ENCODE data around the gene PIP5KL1. TPM values are rescaled to one million over a fixed set of nuclear protein-coding genes. Genes with fewer than 3 reads are reported as not detected.

Gene PIP5KL1
- polyA plus RNA-seq, 1 donor (not counting 4 experiments of a cell fraction or from before 2014, with no cell fraction given) = 4.4 TPM

- Histone ChIP-seq H3K4me3 (ENCODE audit: control insufficient read depth in 2 of 3, extremely low read depth in 1 of 3, insufficient read depth in 2 of 3, low read depth in 1 of 3, low read length in 3 of 3) (no peak overlapping the region), H3K27ac (ENCODE audit: control insufficient read depth, insufficient read depth, low read length) (no peak overlapping the region), H3K4me1 (ENCODE audit: control insufficient read depth, extremely low read depth, insufficient read depth, low read length) (peaks cover 5% of the 10 kb centered on the region), H3K9me1 (ENCODE audit: control insufficient read depth, extremely low read depth, insufficient read depth, low read length) (no peaks in the 10 kb centered on the region), H4K20me1 (ENCODE audit: control insufficient read depth, extremely low read depth, insufficient read depth, low read length) (no peaks in the 10 kb centered on the region), H3K79me2 (ENCODE audit: control insufficient read depth, insufficient read depth, low read length) (no peaks in the 10 kb centered on the region), H3K4me2 (ENCODE audit: control insufficient read depth, extremely low read depth, insufficient read depth, low read depth, low read length) (no peak overlapping the region), H3K27me3 (ENCODE audit: control insufficient read depth, extremely low read depth, insufficient read depth, low read length) (no peaks in the 10 kb centered on the region), H3K9ac (ENCODE audit: control insufficient read depth, extremely low read depth, insufficient read depth, low read length) (no peak overlapping the region), H3K36me3 (ENCODE audit: control insufficient read depth in 2 of 2, extremely low read depth in 1 of 2, insufficient read depth in 2 of 2, low read length in 2 of 2) (no peaks in the 10 kb centered on the region), H3K9me3 (ENCODE audit: control insufficient read depth, low read depth, low read length) (no peaks in the 10 kb centered on the region), H2AFZ (ENCODE audit: control insufficient read depth, low read length) (no peak overlapping the region)
- no peak for DNase-seq (ENCODE audit: low read depth, low spot score)
- dilution Hi-C loops (cut with MboI; ENCODE audit: extremely low pct_ligation_motif_present, low sequenced_read_pairs) = no loop called here
- FAIRE-seq = no peak
- no peak for TF ChIP-seq EZH2 (IDR thresholded peaks at IDR 0.05; ENCODE audit: low read length)
- TF ChIP-seq, protein P1, sequence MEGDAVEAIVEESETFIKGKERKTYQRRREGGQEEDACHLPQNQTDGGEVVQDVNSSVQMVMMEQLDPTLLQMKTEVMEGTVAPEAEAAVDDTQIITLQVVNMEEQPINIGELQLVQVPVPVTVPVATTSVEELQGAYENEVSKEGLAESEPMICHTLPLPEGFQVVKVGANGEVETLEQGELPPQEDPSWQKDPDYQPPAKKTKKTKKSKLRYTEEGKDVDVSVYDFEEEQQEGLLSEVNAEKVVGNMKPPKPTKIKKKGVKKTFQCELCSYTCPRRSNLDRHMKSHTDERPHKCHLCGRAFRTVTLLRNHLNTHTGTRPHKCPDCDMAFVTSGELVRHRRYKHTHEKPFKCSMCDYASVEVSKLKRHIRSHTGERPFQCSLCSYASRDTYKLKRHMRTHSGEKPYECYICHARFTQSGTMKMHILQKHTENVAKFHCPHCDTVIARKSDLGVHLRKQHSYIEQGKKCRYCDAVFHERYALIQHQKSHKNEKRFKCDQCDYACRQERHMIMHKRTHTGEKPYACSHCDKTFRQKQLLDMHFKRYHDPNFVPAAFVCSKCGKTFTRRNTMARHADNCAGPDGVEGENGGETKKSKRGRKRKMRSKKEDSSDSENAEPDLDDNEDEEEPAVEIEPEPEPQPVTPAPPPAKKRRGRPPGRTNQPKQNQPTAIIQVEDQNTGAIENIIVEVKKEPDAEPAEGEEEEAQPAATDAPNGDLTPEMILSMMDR (optimal IDR thresholded peaks at IDR 0.05 in 1 of 3, IDR thresholded peaks at IDR 0.05 in 1 of 3, conservative IDR thresholded peaks at IDR 0.05 in 1 of 3; ENCODE audit: extremely low read depth in 1 of 3, insufficient read depth in 2 of 3, low read length in 3 of 3) = no peak
Observed at GRCh38 chr9:127903557-127904475, 26.8 kb downstream of the PIP5KL1 start.

GRCh38 chr9:127899128-127899943 is 31.2 kb downstream of the PIP5KL1 start, which contains the start of gene ST6GALNAC6:
ST6GALNAC6 (minus strand) TSS chr9:127899603; CDS start chr9:127897981, 1,622 bp downstream.
- Histone ChIP-seq H2AFZ (ENCODE audit: control insufficient read depth, low read length) (peak within 1 kb of the TSS; percentile 94), H3K27me3 (ENCODE audit: control insufficient read depth, extremely low read depth, insufficient read depth, low read length) (no peaks in the 10 kb centered on the region), H3K4me2 (ENCODE audit: control insufficient read depth, extremely low read depth, insufficient read depth, low read depth, low read length) (peak within 1 kb of the TSS; percentile 91), H3K9me1 (ENCODE audit: control insufficient read depth, extremely low read depth, insufficient read depth, low read length) (no peaks in the 10 kb centered on the region), H3K9me3 (ENCODE audit: control insufficient read depth, low read depth, low read length) (peaks cover 1% of the 10 kb centered on the region), H4K20me1 (ENCODE audit: control insufficient read depth, extremely low read depth, insufficient read depth, low read length) (no peaks in the 10 kb centered on the region), H3K36me3 (ENCODE audit: control insufficient read depth in 2 of 2, extremely low read depth in 1 of 2, insufficient read depth in 2 of 2, low read length in 2 of 2) (peaks cover 10 to 13% of the 10 kb centered on the region in 2 experiments), H3K4me3 (ENCODE audit: control insufficient read depth in 2 of 3, extremely low read depth in 1 of 3, insufficient read depth in 2 of 3, low read depth in 1 of 3, low read length in 3 of 3) (peak within 1 kb of the TSS; percentile 79 to 83 (median 80)), H3K79me2 (ENCODE audit: control insufficient read depth, insufficient read depth, low read length) (peaks cover 2% of the 10 kb centered on the region), H3K9ac (ENCODE audit: control insufficient read depth, extremely low read depth, insufficient read depth, low read length) (peak within 1 kb of the TSS; percentile 81), H3K4me1 (ENCODE audit: control insufficient read depth, extremely low read depth, insufficient read depth, low read length) (peaks cover 8% of the 10 kb centered on the region), H3K27ac (ENCODE audit: control insufficient read depth, insufficient read depth, low read length) (peak within 1 kb of the TSS; percentile 43)
- TF ChIP-seq, protein P1 (optimal IDR thresholded peaks at IDR 0.05 in 1 of 3, IDR thresholded peaks at IDR 0.05 in 1 of 3, conservative IDR thresholded peaks at IDR 0.05 in 1 of 3; ENCODE audit: extremely low read depth in 1 of 3, insufficient read depth in 2 of 3, low read length in 3 of 3) = no peak
- no peak for TF ChIP-seq EZH2 (IDR thresholded peaks at IDR 0.05; ENCODE audit: low read length)
- FAIRE-seq (no peak), DNase-seq (ENCODE audit: low read depth, low spot score) (no peak)
- dilution Hi-C loops (cut with MboI; ENCODE audit: extremely low pct_ligation_motif_present, low sequenced_read_pairs) = no loop called here

Measured in keratinocyte (primary cell).